MM.1S (cell line): ENCODE data around the gene POLRMT.
A peak's percentile ranks its signal among the peaks of the same experiment; 100 is the strongest.
"Not testable (repeated sequence)": the region's sequence is repeated elsewhere in the genome, so short reads cannot be mapped to it uniquely, and the experiment has no call there.

Experiments
- DNase-seq: peaks from one replicate; pipeline ENCODE4 v3.0.0-alpha.2; 2015
- H2AFZ ChIP-seq: fragments of 300-600 bp; sonication (generic); 2 replicates; pipeline ENCODE4 v1.6.0; 2016; ENCODE audit warnings: antibody characterized with exemption, low read length
- H3F3A ChIP-seq: fragments of 300-600 bp; sonication (generic); 2 replicates; pipeline ENCODE4 v1.6.1; 2016; ENCODE audit warnings: mild to moderate bottlenecking, antibody characterized with exemption, low read length, moderate library complexity, mixed read lengths; ENCODE audit not compliant: insufficient read depth
- H3K27ac ChIP-seq: fragments of 300-600 bp; sonication (generic); 2 replicates; pipeline ENCODE4 v1.5.1; 2016; ENCODE audit warnings: mild to moderate bottlenecking, low read length
- H3K27me3 ChIP-seq: fragments of 300-600 bp; sonication (generic); replicated peaks from 2 replicates; pipeline ENCODE4 v1.6.0; 2016; ENCODE audit warnings: low read length; ENCODE audit not compliant: insufficient read depth
- H3K36me3 ChIP-seq: fragments of 300-600 bp; sonication (generic); replicated peaks from 2 replicates; pipeline ENCODE4 v1.6.1; 2016; ENCODE audit warnings: mild to moderate bottlenecking, low read length, mixed read lengths; ENCODE audit not compliant: insufficient read depth
- H3K4me1 ChIP-seq: fragments of 300-600 bp; sonication (generic); 2 replicates; pipeline ENCODE4 v1.6.1; 2016; ENCODE audit warnings: low read length, mixed read lengths
- H3K4me2 ChIP-seq: fragments of 300-600 bp; sonication (generic); 2 replicates; pipeline ENCODE4 v1.6.0; 2016; ENCODE audit warnings: low read depth, low read length
- H3K4me3 ChIP-seq: fragments of 300-600 bp; sonication (generic); 2 replicates; pipeline ENCODE4 v1.5.1; 2016; ENCODE audit warnings: low read length, mixed read lengths
- H3K79me2 ChIP-seq: fragments of 300-600 bp; sonication (generic); 2 replicates; pipeline ENCODE4 v1.6.1; 2016; ENCODE audit warnings: mixed run types, low read length, mixed read lengths
- H3K9ac ChIP-seq: fragments of 300-600 bp; sonication (generic); 2 replicates; pipeline ENCODE4 v1.6.1; 2016; ENCODE audit warnings: low read length, mixed read lengths
- H3K9me2 ChIP-seq: fragments of 300-600 bp; sonication (generic); replicated peaks from 2 replicates; pipeline ENCODE4 v1.6.1; 2016; ENCODE audit warnings: mild to moderate bottlenecking, low read length, mixed read lengths; ENCODE audit not compliant: insufficient read depth
- H3K9me3 ChIP-seq: fragments of 300-600 bp; sonication (generic); replicated peaks from 2 replicates; pipeline ENCODE4 v1.6.1; 2016; ENCODE audit warnings: mild to moderate bottlenecking, low read length, mixed read lengths; ENCODE audit not compliant: insufficient read depth
- H4K20me1 ChIP-seq: fragments of 300-600 bp; sonication (generic); 2 replicates; pipeline ENCODE4 v1.6.1; 2016; ENCODE audit warnings: mild to moderate bottlenecking, low read length, moderate library complexity, mixed read lengths; ENCODE audit not compliant: insufficient read depth
- EZH2 ChIP-seq: fragments of 300-600 bp; sonication (generic); optimal IDR thresholded peaks from 2 replicates; pipeline ENCODE3; 2017; ENCODE audit warnings: low read depth, mild to moderate bottlenecking, antibody characterized with exemption, low read length, mixed read lengths
- EZH2phosphoT487 ChIP-seq: fragments of 300-600 bp; sonication (generic); IDR thresholded peaks from 2 replicates; pipeline ENCODE4 v1.6.1; 2018; ENCODE audit warnings: antibody characterized with exemption, low read length
- TF ChIP-seq, protein P1 (sequence below): fragments of 300-600 bp; sonication (generic); IDR thresholded peaks from 2 replicates; pipeline ENCODE4 v1.5.1; 2016; ENCODE audit warnings: antibody characterized with exemption, low read length, mixed read lengths

POLRMT gene

DNA sequence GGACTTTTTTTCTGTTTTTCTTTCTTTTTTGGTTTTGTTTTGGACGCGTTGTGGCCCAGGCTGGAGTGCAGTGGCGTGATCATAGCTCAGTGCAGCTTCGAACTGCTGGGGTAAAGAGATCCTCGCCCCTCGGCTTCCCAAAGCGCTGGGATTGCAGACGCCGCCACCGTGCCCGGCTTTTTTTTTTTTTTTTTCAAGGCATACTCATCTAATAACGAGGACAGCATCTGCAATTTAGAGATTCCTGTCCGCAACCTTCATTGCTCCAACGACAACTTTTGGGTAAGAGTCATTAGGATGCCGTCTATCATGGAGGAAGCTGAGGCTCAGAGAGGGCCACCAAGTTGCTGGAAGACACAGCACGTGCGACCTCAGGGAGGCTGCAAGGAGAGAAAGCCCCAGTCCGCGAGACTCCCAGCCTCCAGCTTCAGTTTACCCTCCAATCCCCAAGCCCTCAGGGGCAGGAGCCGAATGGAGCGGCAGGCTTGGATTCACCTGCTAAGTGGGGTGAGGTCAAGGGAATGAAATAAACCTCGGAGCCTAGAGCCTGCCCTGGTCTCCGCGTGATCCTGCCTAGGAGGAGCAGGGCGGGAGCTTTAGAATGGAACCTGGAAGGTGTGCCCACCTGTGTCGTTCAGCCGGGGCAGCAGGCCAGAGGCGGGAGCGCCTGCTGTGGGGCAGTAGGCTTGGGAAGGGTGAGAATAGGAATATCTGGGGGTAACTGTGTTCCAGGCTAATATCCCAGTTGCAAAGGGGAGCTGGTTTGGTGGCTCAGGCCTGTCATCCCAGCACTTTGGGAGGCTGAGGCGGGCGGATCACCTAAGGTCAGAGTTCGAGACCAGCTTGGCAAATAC lies 676 bp upstream of the POLRMT start:
- Histone ChIP-seq H3K79me2 (peaks cover 48% of the 10 kb centered on the region), H3K27ac (peak overlapping the region; percentile 61; the same call in 1 of the 2 replicates), H3K4me1 (peaks cover 10% of the 10 kb centered on the region), H4K20me1 (no peaks in the 10 kb centered on the region), H3K9me3 (no peaks in the 10 kb centered on the region), H3K4me2 (peak overlapping the region; percentile 95), H3K4me3 (peak overlapping the region; percentile 82), H3K27me3 (peaks cover 6% of the 10 kb centered on the region; the same call in 1 of the 2 replicates), H2AFZ (peak overlapping the region; percentile 90), H3K9me2 (no peaks in the 10 kb centered on the region), H3F3A (peaks cover 9% of the 10 kb centered on the region), H3K9ac (peak overlapping the region; percentile 73), H3K36me3 (no peaks in the 10 kb centered on the region)
- DNase-seq: peak; percentile 38
- TF ChIP-seq, protein P1, sequence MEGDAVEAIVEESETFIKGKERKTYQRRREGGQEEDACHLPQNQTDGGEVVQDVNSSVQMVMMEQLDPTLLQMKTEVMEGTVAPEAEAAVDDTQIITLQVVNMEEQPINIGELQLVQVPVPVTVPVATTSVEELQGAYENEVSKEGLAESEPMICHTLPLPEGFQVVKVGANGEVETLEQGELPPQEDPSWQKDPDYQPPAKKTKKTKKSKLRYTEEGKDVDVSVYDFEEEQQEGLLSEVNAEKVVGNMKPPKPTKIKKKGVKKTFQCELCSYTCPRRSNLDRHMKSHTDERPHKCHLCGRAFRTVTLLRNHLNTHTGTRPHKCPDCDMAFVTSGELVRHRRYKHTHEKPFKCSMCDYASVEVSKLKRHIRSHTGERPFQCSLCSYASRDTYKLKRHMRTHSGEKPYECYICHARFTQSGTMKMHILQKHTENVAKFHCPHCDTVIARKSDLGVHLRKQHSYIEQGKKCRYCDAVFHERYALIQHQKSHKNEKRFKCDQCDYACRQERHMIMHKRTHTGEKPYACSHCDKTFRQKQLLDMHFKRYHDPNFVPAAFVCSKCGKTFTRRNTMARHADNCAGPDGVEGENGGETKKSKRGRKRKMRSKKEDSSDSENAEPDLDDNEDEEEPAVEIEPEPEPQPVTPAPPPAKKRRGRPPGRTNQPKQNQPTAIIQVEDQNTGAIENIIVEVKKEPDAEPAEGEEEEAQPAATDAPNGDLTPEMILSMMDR: no peak
- TF ChIP-seq EZH2 (no peak), EZH2phosphoT487 (no peak)

DNA sequence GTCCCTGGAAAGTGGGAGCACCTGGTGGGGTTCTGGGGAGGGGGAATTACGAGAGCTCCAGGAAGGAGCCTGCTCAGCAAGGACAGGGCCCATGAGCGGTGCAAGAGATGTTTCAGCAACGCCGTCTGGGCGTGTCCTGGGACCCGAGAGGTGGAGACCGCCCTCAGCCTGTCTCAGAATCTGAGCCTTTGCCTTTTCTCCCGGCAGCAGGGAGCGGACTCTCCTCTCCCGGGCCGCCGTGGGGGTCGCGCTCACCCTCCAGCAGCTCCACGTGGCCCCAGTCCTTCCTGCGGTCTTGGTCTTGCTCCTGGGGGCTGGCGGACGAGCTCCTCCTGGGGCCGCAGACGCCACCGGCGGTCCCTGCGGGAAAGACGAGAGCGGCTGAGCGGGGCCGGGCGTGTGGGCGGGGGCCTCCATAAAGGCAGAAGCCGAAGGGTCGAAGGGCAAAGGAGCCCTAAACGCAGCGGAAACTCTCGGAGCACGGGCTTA lies 714 bp downstream of the POLRMT start:
- H3K9me3 ChIP-seq: no peaks in the 10 kb centered on the region
- H3K4me1 ChIP-seq: peaks cover 8% of the 10 kb centered on the region
- no peaks in the 10 kb centered on the region for H3K36me3 ChIP-seq
- no peaks in the 10 kb centered on the region for H4K20me1 ChIP-seq
- peak overlapping the region; percentile 94 for H3K4me2 ChIP-seq
- H3K79me2 ChIP-seq: peaks cover 61% of the 10 kb centered on the region
- H2AFZ ChIP-seq: peak overlapping the region; percentile 85
- H3K9me2 ChIP-seq: no peaks in the 10 kb centered on the region
- peak overlapping the region; percentile 68; the same call in 1 of the 2 replicates for H3K9ac ChIP-seq
- TF ChIP-seq EZH2 (no peak), EZH2phosphoT487 (no peak)
- TF ChIP-seq, protein P1: no peak
- H3K27me3 ChIP-seq: peaks cover 3% of the 10 kb centered on the region; the same call in 1 of the 2 replicates
- peak overlapping the region; percentile 22; the same call in 1 of the 2 replicates for H3K27ac ChIP-seq
- H3F3A ChIP-seq: peaks cover 9% of the 10 kb centered on the region
- DNase-seq: peak; percentile 67
- peak overlapping the region; percentile 82 for H3K4me3 ChIP-seq

DNA sequence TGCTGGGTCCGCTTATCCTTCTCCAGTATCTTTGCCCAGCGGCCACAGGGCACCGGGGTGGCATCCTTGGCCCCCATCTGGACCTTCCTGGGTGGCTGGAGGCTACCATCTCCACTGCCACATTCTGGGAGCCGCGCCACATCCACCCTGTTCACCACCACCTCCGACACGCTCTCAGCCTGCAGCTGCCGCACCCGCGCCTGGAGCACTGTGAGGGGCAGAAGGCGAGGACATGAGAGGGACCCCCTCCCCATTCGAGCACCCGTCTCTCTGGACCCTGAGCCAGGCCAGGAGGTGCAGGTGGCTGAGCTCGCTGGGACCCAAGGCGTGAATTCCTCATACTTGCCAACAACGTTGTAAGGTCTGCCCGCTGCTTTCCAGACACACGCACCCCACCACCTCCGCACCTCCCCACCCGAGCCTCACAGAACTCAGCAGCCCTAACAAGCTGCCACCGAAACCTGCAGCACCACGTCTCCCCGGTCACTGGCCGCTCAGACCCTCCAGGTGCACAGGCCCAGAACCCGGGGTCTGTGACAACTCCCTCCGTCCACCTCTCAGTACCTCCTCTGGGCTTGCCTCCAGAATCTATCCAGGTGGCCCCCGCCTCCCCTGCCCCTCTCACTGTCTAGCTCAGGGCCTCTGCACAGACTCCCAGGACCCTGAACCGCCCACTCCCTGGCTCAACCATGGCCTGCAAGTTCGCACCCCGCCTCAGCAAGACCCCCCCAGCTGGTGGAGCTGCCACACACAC lies 3.2 kb downstream of the POLRMT start:
- no peak overlapping the region for H3K9ac ChIP-seq
- H3K9me3 ChIP-seq: no peaks in the 10 kb centered on the region
- H3K27ac ChIP-seq: no peak overlapping the region
- no peaks in the 10 kb centered on the region for H4K20me1 ChIP-seq
- no peaks in the 10 kb centered on the region for H3K9me2 ChIP-seq
- H3K4me3 ChIP-seq: no peak overlapping the region
- no peaks in the 10 kb centered on the region for H3K36me3 ChIP-seq
- peaks cover 65% of the 10 kb centered on the region for H3K79me2 ChIP-seq
- TF ChIP-seq EZH2phosphoT487: no peak
- TF ChIP-seq, protein P1: no peak
- no peak for TF ChIP-seq EZH2
- H3F3A ChIP-seq: peaks cover 9% of the 10 kb centered on the region
- no peak for DNase-seq
- no peaks in the 10 kb centered on the region for H3K27me3 ChIP-seq
- peaks cover 8% of the 10 kb centered on the region for H3K4me1 ChIP-seq
- H3K4me2 ChIP-seq: no peak overlapping the region
- no peak overlapping the region for H2AFZ ChIP-seq

DNA sequence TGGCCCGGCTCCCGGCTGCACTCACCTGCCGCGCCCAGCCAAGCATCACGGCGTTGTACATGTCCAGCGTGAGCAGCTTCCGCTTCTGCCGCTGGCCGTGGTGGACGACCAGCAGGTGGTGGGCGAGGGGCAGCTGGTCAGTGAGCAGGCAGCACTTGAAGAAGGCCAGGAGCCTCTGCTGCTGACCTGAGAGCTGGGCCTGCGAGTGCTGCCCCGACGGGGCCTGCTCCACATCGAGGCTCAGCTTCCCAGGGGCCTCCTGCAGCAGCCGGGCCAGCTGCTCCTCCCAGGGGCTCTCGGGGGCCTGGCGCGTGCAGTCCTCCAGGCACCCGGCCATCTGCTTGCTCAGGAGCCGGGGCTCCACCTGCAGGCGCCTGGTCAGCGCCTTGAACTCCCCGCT lies 3.8 kb downstream of the POLRMT start:
- not testable (repeated sequence) for H3F3A ChIP-seq, H2AFZ ChIP-seq, DNase-seq, H3K9me3 ChIP-seq, H3K4me2 ChIP-seq, H3K27me3 ChIP-seq, H3K9ac ChIP-seq, H3K4me1 ChIP-seq, H3K4me3 ChIP-seq, H3K9me2 ChIP-seq, H3K36me3 ChIP-seq, H3K27ac ChIP-seq, H4K20me1 ChIP-seq
- H3K79me2 ChIP-seq: peaks cover 62% of the 10 kb centered on the region
